H1 (cell line): ENCODE measurements around the gene NEU4. TPM values are rescaled to one million over a fixed set of nuclear protein-coding genes. Genes with fewer than 3 reads are reported as not detected.

Source experiments
- CTCF ChIA-PET: fragments of 300-600 bp; sonication (Branson Sonifier 250); formaldehyde crosslinking; loops from one replicate; lab custom pipeline; 2021; ENCODE audit not compliant: partially characterized antibody; lab: Charles Lee
- POLR2A ChIA-PET: fragments of 300-600 bp; sonication (Branson Sonifier 250); formaldehyde crosslinking; loops from one replicate; lab custom pipeline; 2021; ENCODE audit warnings: inconsistent platforms; ENCODE audit not compliant: partially characterized antibody; lab: Charles Lee
- DNase-seq, 2 experiments: peaks; one replicate each; pipeline versions ENCODE4 v3.0.0 to v3.0.0-alpha.2; 2010 to 2022; ENCODE audit warnings: low spot score in 2 of 2, low read depth in 1 of 2, mixed read lengths in 1 of 2
- FAIRE-seq: peaks from 2 replicates; lab custom pipeline; 2011; peaks lifted over from hg19 to GRCh38; lab: Jason Lieb, UNC
- H2AFZ ChIP-seq: 2 replicates; pipeline ENCODE4 v1.8.1; 2012; ENCODE audit warnings: low read length, inconsistent platforms
- H2AK5ac ChIP-seq: 2 replicates; pipeline ENCODE4 v1.6.1; 2013; ENCODE audit warnings: low read depth, low read length
- H2BK120ac ChIP-seq: replicated peaks from 2 replicates; pipeline ENCODE3; 2013; ENCODE audit warnings: low read depth, low read length, inconsistent platforms
- H2BK12ac ChIP-seq: 2 replicates; pipeline ENCODE4 v1.6.1; 2013; ENCODE audit warnings: low read depth, low read length
- H2BK15ac ChIP-seq: 2 replicates; pipeline ENCODE4 v1.6.1; 2013; ENCODE audit warnings: low read length
- H2BK20ac ChIP-seq: 2 replicates; pipeline ENCODE4 v1.6.1; 2013; ENCODE audit warnings: low read length
- H2BK5ac ChIP-seq: 2 replicates; pipeline ENCODE4 v1.6.1; 2013; ENCODE audit warnings: low read depth, low read length
- H3K14ac ChIP-seq: 2 replicates; pipeline ENCODE4 v1.6.1; 2013; ENCODE audit warnings: inconsistent platforms; ENCODE audit not compliant: insufficient read length
- H3K18ac ChIP-seq: 2 replicates; pipeline ENCODE4 v1.6.1; 2013; ENCODE audit warnings: low read length; ENCODE audit errors: extremely low read depth
- H3K23ac ChIP-seq: 2 replicates; pipeline ENCODE4 v1.6.1; 2013; ENCODE audit warnings: inconsistent platforms; ENCODE audit not compliant: insufficient read length
- H3K23me2 ChIP-seq: 2 replicates; pipeline ENCODE4 v1.6.1; 2013; ENCODE audit warnings: low read depth, low read length
- H3K27ac ChIP-seq: 2 replicates; pipeline ENCODE4 v1.6.1; 2011; ENCODE audit warnings: low read depth, low read length, inconsistent platforms
- H3K27me3 ChIP-seq, 4 experiments: replicated peaks in 1 of 4; 1 replicate in 1 of 4; 2 replicates in 3 of 4; pipeline versions ENCODE4 v1.6.1 to v1.8.1; 2011 to 2013; ENCODE audit warnings: low read length in 3 of 4, mild to moderate bottlenecking in 3 of 4, inconsistent platforms in 2 of 4, mixed read lengths in 2 of 4, moderate library complexity in 1 of 4; ENCODE audit not compliant: control insufficient read depth in 3 of 4, insufficient read depth in 3 of 4; ENCODE audit errors: extremely low read depth in 1 of 4
- H3K36me3 ChIP-seq, 4 experiments: 2 replicates each; pipeline versions ENCODE4 v1.6.1 to v1.8.1; 2011 to 2013; ENCODE audit warnings: mild to moderate bottlenecking in 4 of 4, low read length in 3 of 4, moderate library complexity in 2 of 4, control low read depth in 1 of 4, inconsistent platforms in 1 of 4; ENCODE audit not compliant: insufficient read depth in 4 of 4, control insufficient read depth in 2 of 4
- H3K4ac ChIP-seq: replicated peaks from 2 replicates; pipeline ENCODE3; 2013; ENCODE audit warnings: low read length, low read depth, mixed read lengths, inconsistent platforms; ENCODE audit not compliant: insufficient read length
- H3K4me1 ChIP-seq, 4 experiments: replicated peaks in 1 of 4; 1 replicate in 1 of 4; 2 replicates in 3 of 4; pipeline versions ENCODE4 v1.6.1 to v1.8.1; 2011 to 2013; ENCODE audit warnings: low read length in 3 of 4, inconsistent platforms in 2 of 4, mixed read lengths in 1 of 4; ENCODE audit not compliant: insufficient read depth in 4 of 4, control insufficient read depth in 3 of 4
- H3K4me2 ChIP-seq, 2 experiments: 2 replicates each; pipeline versions ENCODE4 v1.6.1 to v1.8.1; 2011 to 2013; ENCODE audit warnings: low read depth in 2 of 2, low read length in 2 of 2, control low read depth in 1 of 2, inconsistent platforms in 1 of 2, mild to moderate bottlenecking in 1 of 2; ENCODE audit not compliant: insufficient read depth in 1 of 2
- H3K4me3 ChIP-seq, 4 experiments: fragments of 200-600, 300-600 bp in 1 of 4; sonication (generic), shearing (Covaris generic), sonication (Bioruptor Twin) in 1 of 4; 2 replicates each; pipeline versions ENCODE4 v1.5.1 to v1.8.1; 2011 to 2016; ENCODE audit warnings: low read length in 4 of 4, low read depth in 3 of 4, control low read depth in 2 of 4, inconsistent platforms in 2 of 4, mild to moderate bottlenecking in 2 of 4, mixed read lengths in 1 of 4, moderate library complexity in 1 of 4; ENCODE audit not compliant: insufficient read depth in 2 of 4; ENCODE audit errors: extremely low read depth in 1 of 4
- H3K56ac ChIP-seq: replicated peaks from 2 replicates; pipeline ENCODE3; 2013; ENCODE audit warnings: low read depth, mild to moderate bottlenecking, mixed read lengths, low read length, inconsistent platforms; ENCODE audit not compliant: insufficient read length
- H3K79me1 ChIP-seq: 2 replicates; pipeline ENCODE4 v1.6.1; 2013; ENCODE audit warnings: low read depth, low read length, control low read depth
- H3K79me2 ChIP-seq, 2 experiments: 2 replicates each; pipeline versions ENCODE4 v1.6.1 to v1.8.1; 2012 to 2013; ENCODE audit warnings: low read length in 2 of 2, mild to moderate bottlenecking in 2 of 2, inconsistent platforms in 1 of 2; ENCODE audit not compliant: insufficient read depth in 2 of 2, control insufficient read depth in 1 of 2
- H3K9ac ChIP-seq, 4 experiments: replicated peaks in 1 of 4; 1 replicate in 1 of 4; 2 replicates in 3 of 4; pipeline versions ENCODE4 v1.6.1 to v1.8.1; 2011 to 2013; ENCODE audit warnings: low read depth in 3 of 4, low read length in 3 of 4, control low read depth in 2 of 4, mild to moderate bottlenecking in 2 of 4, moderate library complexity in 2 of 4, inconsistent platforms in 1 of 4; ENCODE audit errors: extremely low read depth in 1 of 4
- H3K9me3 ChIP-seq, 2 experiments: 2 replicates each; pipeline versions ENCODE4 v1.6.1 to v1.8.1; 2012 to 2013; ENCODE audit warnings: mild to moderate bottlenecking in 2 of 2, moderate library complexity in 2 of 2, control low read depth in 1 of 2, inconsistent platforms in 1 of 2, low read depth in 1 of 2, low read length in 1 of 2, mixed read lengths in 1 of 2; ENCODE audit not compliant: insufficient read depth in 2 of 2
- H4K20me1 ChIP-seq, 2 experiments: replicated peaks in 1 of 2; 2 replicates each; pipeline versions ENCODE3 to v1.8.1; 2011 to 2013; ENCODE audit warnings: inconsistent platforms in 2 of 2, low read length in 2 of 2, mild to moderate bottlenecking in 1 of 2; ENCODE audit not compliant: insufficient read depth in 2 of 2, control insufficient read depth in 1 of 2
- H4K5ac ChIP-seq: 2 replicates; pipeline ENCODE4 v1.6.1; 2013; ENCODE audit warnings: low read length, low read depth, mixed read lengths, inconsistent platforms; ENCODE audit not compliant: insufficient read length
- H4K8ac ChIP-seq: 2 replicates; pipeline ENCODE4 v1.8.0; 2013; ENCODE audit warnings: mild to moderate bottlenecking, moderate library complexity, low read length, inconsistent platforms; ENCODE audit not compliant: insufficient read depth; ENCODE audit errors: extremely low read depth
- H4K91ac ChIP-seq: replicated peaks from 2 replicates; pipeline ENCODE3; 2013; ENCODE audit warnings: low read length, mixed read lengths, inconsistent platforms; ENCODE audit not compliant: insufficient read length
- CEBPB ChIP-seq: IDR thresholded peaks from 2 replicates; pipeline ENCODE4 v1.6.1; 2012; ENCODE audit warnings: low read depth, low read length
- MAFK ChIP-seq: IDR thresholded peaks from 2 replicates; pipeline ENCODE4 v1.6.1; 2012; ENCODE audit warnings: low read depth, mild to moderate bottlenecking, improper control_type of control experiment, low read length
- NRF1 ChIP-seq: IDR thresholded peaks from 2 replicates; pipeline ENCODE4 v1.6.1; 2011; ENCODE audit warnings: mild to moderate bottlenecking, low read depth, low read length, improper control_type of control experiment
- POLR2A ChIP-seq, 2 experiments: IDR thresholded peaks; 1 replicate in 1 of 2; 2 replicates in 1 of 2; pipeline ENCODE4 v1.6.1; 2011; ENCODE audit warnings: low read depth in 2 of 2, low read length in 2 of 2, mild to moderate bottlenecking in 2 of 2; ENCODE audit errors: control extremely low read depth in 1 of 2
- SP4 ChIP-seq: IDR thresholded peaks from 2 replicates; pipeline ENCODE4 v1.6.1; 2012; ENCODE audit warnings: low read length, inconsistent platforms
- TAF1 ChIP-seq: IDR thresholded peaks from 2 replicates; pipeline ENCODE4 v1.6.1; 2011; ENCODE audit warnings: mild to moderate bottlenecking, low read depth, low read length
- WGBS, 2 experiments: shearing (Covaris generic) in 1 of 2; methylation state at CpG; one replicate each; pipeline versions ENCODE4 v1.1.6 to v1.1.7; 2013 to 2015; ENCODE audit warnings: low lambda C conversion rate in 2 of 2, mixed read lengths in 2 of 2, inconsistent platforms in 1 of 2, low coverage in 1 of 2, missing lambda C conversion rate in 1 of 2; ENCODE audit not compliant: insufficient replicate concordance in 2 of 2, insufficient coverage in 1 of 2, insufficient read length in 1 of 2; ENCODE audit errors: extremely low coverage in 1 of 2, missing lambda C conversion rate in 1 of 2; 5-methylcytosine and 5-hydroxymethylcytosine counted together
- polyA plus RNA-seq, 7 experiments: library from polyadenylated mRNA; depleted of rRNA in 3 of 7; stranded (reverse) in 5 of 7; unstranded in 2 of 7; fragments of >200 nt in 5 of 7; fragments of 200-250 nt in 2 of 7; gene quantifications; 1 replicate in 5 of 7; 2 replicates in 1 of 7; 4 replicates in 1 of 7; pipeline versions ENCODE4 v1.2.1 to v1.2.3, GENCODE V29; 2011 to 2013; ENCODE audit warnings: missing spikeins in 2 of 7, mixed read lengths in 2 of 7
- total RNA-seq: library from RNA; stranded (reverse); fragmentation: NEBNext Ultra II Directional; extraction: Animal tissue kit (Norgen Biotek cat#: 25700); gene quantifications from 2 replicates; pipeline ENCODE4 v1.2.1, GENCODE V29; 2021

The NEU4 gene
- total and polyA plus RNA-seq, 2 of the 8 experiments (the other 6 are each of a cell fraction or from before 2014, with no cell fraction given): 0.32 to 0.50 TPM

DNA sequence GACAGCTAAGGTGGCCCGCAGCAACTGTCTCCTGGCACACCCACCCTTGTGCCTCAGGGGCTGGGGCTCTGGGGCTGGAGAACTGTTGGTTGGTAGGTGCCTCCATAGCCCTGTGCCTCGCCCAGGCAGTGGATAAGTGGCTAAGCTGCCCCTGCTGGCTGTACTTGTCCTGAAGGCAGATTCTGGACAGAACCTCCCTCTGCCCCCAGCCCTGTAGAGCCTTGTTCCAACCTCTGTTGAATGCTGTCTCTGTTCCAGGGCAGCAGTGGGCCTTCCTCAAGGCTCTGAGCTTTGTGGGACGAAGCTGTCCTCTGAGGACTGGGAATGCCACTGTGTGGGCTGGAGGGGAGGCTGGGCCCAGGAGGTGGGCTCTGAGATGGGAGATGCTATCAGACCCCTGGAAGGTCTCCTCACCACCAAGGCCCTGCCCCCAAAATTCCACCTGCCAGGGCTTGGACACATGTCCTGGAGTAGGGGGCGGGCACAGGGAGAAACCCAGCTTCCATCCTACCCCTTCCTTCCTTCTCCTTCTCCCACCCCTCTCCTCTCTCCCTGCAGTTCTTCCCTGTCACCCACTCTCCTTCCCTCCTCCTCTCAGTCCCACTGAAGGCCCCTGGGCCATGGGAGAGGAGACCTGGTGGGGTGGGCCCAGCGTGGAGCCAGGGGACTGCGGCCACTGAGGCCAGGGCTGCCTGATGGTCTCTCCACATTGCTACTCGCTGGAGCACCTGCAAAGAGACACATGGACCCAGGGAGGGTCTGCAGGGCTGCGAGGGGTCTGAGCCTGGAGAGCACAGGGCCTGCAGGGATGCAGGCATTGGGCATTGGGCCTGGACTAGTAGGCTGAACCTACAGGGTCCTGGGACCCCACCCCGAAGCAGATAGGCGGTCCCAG lies 51.4 kb downstream of the NEU4 start:
- H4K5ac ChIP-seq: no peak overlapping the region
- peaks cover 0 to 12% (median 0%) of the 10 kb centered on the region in 4 experiments; a peak in 3 of 7 replicates for H3K27me3 ChIP-seq
- H3K18ac ChIP-seq: no peak overlapping the region; the same call in 1 of the 2 replicates
- peaks cover 0 to 14% of the 10 kb centered on the region in 2 experiments for H4K20me1 ChIP-seq
- H3K79me2 ChIP-seq: no peaks in the 10 kb centered on the region
- no peak overlapping the region for H3K27ac ChIP-seq
- H3K14ac ChIP-seq: no peak overlapping the region
- H3K23me2 ChIP-seq: peaks cover 23% of the 10 kb centered on the region
- H3K4me1 ChIP-seq: peaks cover 0 to 22% (median 6%) of the 10 kb centered on the region in 4 experiments; a peak in 6 of 7 replicates
- H3K4me3 ChIP-seq: no peak overlapping the region
- H2AFZ ChIP-seq: no peak overlapping the region
- no peak overlapping the region for H2BK5ac ChIP-seq
- no peaks in the 10 kb centered on the region for H3K9me3 ChIP-seq
- no peak overlapping the region for H3K9ac ChIP-seq
- no peak overlapping the region for H2BK20ac ChIP-seq
- CTCF ChIA-PET: interaction anchor here (1.4 to 1.7 kb wide), 3 partner anchors 8 to 129 kb away, joined by 3 to 6 read pairs (median 4); no protein-coding TSS in a partner anchor
- no peak overlapping the region for H3K4me2 ChIP-seq
- no peak overlapping the region for H4K91ac ChIP-seq
- no peak overlapping the region for H4K8ac ChIP-seq
- TF ChIP-seq TAF1 (no peak), CEBPB (no peak), SP4 (no peak), NRF1 (no peak), MAFK (no peak), POLR2A (IDR thresholded peaks at IDR 0.05; ENCODE audit: control extremely low read depth in 1 of 2, low read depth in 2 of 2, low read length in 2 of 2) (no peak)
- TF ChIP-seq, all 59 proteins: peak for 0
- POLR2A ChIA-PET: interaction anchor here (1.3 to 1.4 kb wide), 2 partner anchors 8 to 15 kb away, joined by 5 to 6 read pairs; no protein-coding TSS in a partner anchor
- Histone ChIP-seq H3K56ac (no peak overlapping the region), H3K4ac (no peak overlapping the region), H2BK12ac (peak overlapping the region; percentile 68; the same call in 1 of the 2 replicates), H3K36me3 (no peaks in the 10 kb centered on the region; a peak in 2 of 8 replicates), H2AK5ac (no peak overlapping the region), H2BK120ac (no peak overlapping the region), H3K79me1 (peaks cover 4% of the 10 kb centered on the region; the same call in 1 of the 2 replicates), H2BK15ac (0 out of 2 replicates have a peak overlapping the region, but pooled peaks have one; percentile 67), H3K23ac (no peak overlapping the region)
- no peak for FAIRE-seq
- no peak for DNase-seq
- WGBS, 2 experiments: 89% methylated on average over 9 of the region's 10 CpGs; no CpG with 5 or more reads in 1 of the 2 experiments
